Activated gamma-delta T cell treated with anti-CD3 and anti-CD28 coated beads, Interleukin-2, amount 50 U/mL, for 16 hours (primary cell): Measurements from ENCODE around the gene IZUMO4.

Experiments used
- DNase-seq: peaks from one replicate; pipeline ENCODE4 v3.0.0-alpha.2; 2020; ENCODE audit warnings: low read depth

IZUMO4 gene

GRCh38 chr19:2148482-2149135, 51.9 kb downstream of the IZUMO4 start:
- no peak for DNase-seq
